Stimulated activated CD4-positive, alpha-beta T cell treated with anti-CD3 and anti-CD28 coated beads, Interleukin-4, amount 100 ng/mL, for 48 hours (primary cell): Measurements from ENCODE around the gene PABPN1L.

Source experiments
- DNase-seq, 2 donors: peaks; one replicate each; pipeline ENCODE4 v3.0.0-alpha.2; 2020; ENCODE audit warnings: low read depth in 2 of 2

PABPN1L gene

GRCh38 chr16:88884569-88885271, 18.3 kb upstream of the PABPN1L start:
- no peak for DNase-seq

DNA sequence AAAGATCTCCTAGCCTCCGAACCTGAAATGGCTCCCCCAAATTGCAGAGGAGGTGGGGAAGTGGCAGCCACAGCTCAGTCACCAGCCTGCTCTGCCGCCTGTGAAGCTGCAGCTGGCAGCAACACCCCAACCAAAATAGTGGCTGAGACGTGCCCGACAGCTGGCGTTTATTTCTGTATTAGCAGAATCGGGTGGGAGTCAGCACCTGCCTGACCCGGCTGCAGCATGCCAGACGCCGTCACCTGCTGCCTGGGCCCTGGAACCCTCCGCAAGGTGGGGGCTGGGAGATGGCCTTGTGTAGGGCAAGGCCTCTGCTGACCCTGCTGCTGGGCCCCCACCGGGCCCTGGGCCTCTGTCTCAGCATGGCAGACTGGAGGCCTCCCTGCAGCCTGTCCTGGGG, 17.5 kb upstream of the PABPN1L start:
- DNase-seq: no peak

DNA sequence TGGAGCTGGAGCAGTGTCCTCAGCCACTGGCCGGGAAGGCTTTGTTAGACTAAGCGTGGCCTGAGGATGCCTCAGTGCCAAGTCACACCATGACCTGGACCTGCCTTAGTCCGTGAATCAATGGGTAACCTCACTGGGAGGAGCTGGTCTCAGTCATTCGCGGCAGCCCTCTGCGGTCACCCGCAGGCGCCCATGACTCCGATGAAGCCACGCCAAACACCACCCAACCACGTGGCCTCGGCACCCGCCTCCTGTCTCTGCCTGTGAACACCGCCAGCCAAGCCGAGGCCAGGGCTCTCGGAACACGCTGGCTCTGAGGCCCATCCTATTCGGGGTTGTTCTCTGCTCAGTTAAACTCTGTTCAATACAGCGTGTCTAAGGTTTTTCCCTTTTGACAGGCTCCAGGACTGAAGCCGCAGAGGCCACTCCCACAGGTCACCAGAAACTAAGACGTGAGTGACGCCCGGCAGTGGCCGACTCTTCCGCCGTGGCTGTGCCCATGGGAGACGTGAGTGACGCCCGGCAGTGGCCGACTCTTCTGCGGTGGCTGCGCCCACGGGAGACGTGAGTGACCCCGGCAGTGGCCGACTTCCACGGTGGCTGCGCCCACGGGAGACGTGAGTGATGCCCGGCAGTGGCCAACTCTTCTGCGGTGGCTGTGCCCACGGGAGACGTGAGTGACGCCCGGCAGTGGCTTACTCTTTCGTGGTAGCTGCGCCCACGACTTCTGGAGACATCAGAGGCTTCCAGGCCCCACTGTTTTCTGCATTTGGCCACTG, 16.8 kb upstream of the PABPN1L start:
- DNase-seq: no peak

- DNase-seq: no peak
Observed at GRCh38 chr16:88882358-88883030, 16.0 kb upstream of the PABPN1L start.

DNA sequence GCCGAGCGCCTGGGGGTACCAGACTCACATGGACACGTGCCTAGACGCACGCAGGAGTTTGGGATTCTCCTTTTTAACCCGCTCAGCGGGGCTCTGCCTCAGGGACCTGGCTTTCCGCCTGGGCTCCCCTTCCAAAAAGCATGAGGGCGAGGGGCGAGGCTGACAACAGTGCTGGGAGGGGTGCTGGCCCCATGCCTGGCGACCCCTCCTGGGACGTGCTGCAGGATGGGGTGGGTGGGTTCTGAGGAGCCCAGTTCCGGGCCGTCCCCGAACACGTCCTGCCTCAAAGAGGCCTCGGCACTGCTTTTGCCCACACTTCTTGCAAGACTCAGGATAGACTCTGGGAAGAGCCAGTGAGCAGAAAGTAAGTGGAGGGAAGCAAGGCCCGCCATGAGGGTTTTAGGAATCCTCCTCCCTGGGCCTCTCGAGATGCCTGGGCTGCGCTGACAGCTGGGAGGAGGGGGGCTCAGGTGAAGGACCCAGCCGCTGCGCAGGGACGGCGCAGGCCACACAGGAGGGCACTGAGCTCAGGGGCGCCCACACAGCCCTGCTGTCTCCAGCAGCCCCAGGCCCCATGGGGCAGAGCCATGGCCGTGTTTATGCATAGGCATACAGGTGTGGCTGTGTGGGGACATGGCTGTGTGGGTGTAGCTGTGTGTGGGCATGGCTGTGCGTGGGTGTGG, 15.4 kb upstream of the PABPN1L start:
- no peak for DNase-seq

DNA sequence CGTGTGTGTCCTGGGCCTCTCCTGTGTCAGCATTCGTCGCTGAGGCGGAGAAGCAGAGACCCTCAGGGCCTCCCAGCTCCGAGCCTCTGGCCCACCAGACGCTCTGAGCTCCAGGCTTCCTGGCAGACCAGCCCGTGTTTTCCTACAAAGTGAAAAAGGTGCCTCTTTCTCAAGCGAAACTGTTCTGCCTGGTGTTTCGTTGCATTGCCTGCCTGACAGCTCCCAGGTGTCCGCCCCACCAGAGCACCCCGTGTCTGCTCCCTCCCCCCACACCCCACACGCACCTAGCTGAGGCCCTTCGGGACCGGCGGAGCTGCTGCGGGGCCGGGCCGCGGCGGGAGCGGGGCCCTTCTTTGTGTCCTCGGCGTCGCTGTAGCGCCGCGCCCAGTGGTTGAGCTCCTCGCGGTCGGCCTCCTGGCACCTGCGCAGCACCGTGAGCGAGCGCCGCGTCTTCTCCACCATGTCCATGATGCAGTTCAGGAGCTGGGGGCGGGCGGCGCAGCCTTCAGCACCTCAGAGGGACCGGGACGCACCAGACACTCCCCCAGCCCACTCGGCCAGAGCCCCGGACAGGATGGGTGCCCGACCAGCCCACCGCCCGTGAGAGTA, 14.7 kb upstream of the PABPN1L start:
- no peak for DNase-seq

DNA sequence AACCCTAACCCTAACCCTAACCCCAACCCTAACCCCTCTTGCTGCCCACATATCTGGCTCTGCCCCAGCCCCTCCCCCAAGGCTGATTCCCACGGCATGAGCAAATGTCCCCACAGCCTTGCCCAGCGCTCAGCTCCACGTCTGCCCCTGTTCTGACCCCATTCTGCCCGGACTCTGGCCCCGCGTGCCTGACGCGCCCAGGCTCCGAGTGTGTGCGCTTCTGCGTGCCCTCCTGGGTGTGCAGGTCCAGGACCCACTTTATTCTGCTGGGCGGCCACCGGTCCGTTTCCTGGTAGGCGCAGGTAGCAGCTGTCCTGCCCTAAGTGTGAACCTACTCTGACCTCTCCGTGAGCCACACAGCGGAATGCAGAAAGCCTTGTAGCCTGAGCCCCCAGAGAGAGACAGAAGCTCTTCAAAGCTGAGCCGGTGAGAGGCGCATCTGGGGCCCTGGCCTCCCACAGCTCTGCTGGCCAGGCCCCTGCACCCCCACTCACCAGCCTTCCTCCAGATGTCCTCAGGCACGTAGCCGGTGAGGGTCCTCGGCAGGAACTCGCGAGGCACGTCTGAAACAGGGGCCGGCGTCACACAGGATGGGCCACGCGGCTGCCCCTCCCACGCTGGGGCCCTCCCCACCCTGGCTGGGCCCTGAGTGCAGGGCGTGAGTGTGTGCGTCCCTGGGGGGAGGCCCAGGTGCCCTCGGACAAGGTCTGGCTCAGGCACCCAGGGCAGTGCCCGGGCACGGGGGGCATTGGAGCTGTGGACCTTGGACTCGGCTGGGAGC, 14.0 kb upstream of the PABPN1L start:
- no peak for DNase-seq

- no peak for DNase-seq
Observed at GRCh38 chr16:88879788-88880055, 13.3 kb upstream of the PABPN1L start.

GRCh38 chr16:88878967-88879787, 12.7 kb upstream of the PABPN1L start:
- no peak for DNase-seq

DNA sequence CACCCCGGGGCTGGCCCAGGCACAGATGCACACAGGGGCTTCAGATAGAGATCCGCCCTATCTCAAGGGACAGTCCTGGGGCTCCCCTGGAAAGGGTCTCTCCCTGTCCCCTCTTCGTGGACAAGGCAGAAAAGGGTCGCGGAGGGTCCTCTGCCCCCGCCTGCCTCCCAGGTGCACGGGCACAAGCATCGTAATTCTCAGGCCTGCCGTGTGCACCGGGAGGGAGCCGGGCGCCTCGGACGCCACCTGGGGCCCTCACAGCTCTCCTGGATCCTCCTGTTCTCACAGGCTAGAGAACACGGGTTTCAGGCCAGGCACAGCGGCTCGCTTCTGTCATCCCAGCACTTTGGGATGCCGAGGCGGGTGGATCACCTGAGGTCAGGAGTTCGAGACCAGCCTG, 11.9 kb upstream of the PABPN1L start:
- no peak for DNase-seq

- DNase-seq: no peak
Observed at GRCh38 chr16:88877564-88878289, 11.3 kb upstream of the PABPN1L start.

DNA sequence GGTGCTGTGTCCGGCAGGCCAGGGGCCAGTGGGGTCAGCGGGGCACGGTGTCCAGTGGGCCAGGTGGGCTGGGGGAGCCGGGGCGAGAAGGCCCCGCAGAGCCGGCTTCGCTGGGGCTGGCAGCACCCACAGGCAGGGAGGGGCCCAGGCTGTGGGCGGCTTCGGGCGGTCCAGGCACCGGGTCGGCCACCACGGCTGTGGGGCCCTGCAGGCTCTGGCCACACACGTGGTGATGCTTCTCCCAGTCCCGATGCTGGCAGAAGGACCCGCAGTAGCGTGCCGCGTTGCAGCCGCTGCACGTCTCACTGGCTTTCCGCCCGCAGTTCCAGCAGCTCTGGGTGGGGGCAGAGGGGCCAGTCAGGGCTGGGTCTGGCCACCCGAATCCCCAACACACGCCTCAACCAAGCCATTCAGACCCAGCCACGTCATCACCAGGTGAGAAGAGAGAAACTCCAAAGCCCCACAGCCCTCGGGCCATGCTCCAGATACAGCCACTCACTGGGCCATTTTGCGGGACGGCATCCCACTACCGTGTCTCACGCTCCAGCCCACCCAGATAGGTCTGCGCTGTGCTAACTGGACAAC, 10.6 kb upstream of the PABPN1L start:
- no peak for DNase-seq

DNA sequence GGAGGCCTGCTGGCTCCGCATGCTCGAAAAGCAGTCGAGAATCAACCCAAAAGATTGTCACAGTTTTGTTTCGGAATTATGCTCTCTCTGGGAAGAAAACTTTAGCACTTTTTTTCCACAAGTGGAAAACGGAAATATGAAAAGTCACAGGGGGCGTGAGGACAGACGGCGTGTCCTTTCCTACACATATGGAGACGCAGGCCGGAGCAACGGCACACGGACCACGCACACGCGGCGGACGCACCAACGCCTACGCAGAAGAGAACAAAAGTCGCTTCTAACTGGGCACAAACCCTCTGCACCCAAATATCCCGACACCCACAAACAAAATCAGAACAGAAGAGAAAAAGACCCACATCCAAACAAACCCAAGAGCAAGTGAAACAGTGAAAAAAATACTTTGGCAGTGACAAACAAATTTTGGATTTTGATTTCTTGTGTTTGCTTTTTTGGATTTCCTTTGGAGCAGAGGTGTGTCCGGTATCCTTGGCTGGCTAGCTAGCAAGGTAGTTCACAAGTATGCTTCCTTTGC, 9.3 kb upstream of the PABPN1L start:
- no peak for DNase-seq

DNA sequence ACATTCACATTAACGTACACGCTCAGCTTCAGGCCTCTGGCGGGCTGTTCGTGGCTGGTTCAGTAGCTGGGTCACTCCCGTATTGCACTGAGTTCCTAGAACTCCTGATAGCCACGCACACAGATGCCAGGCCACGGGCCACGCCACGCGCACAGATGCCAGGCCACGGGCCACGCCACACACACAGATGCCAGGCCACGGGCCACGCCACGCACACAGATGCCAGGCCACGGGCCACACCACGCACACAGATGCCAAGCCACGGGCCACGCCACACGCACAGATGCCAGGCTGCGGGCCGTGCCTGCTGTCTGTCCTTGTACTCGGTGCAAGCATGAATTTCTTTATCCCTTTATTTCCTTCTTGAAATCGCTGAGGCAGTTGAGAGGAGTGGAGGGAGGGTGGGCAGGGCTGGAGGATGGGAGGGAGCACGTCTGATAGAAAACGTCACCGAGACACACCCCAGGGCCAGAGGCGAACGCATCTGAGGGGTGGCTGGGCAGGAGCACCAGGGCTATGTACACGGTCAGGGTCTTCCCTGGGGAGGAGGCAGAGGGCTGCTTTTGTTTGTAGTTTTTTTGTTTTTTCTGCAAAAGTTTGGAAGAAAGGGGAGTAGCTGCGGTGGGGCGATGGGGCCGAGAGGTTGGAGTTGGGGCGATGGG, 8.6 kb upstream of the PABPN1L start:
- no peak for DNase-seq

- DNase-seq: no peak
Observed at GRCh38 chr16:88872650-88873331, 6.3 kb upstream of the PABPN1L start.

GRCh38 chr16:88871730-88872416, 5.4 kb upstream of the PABPN1L start:
- DNase-seq: no peak

DNA sequence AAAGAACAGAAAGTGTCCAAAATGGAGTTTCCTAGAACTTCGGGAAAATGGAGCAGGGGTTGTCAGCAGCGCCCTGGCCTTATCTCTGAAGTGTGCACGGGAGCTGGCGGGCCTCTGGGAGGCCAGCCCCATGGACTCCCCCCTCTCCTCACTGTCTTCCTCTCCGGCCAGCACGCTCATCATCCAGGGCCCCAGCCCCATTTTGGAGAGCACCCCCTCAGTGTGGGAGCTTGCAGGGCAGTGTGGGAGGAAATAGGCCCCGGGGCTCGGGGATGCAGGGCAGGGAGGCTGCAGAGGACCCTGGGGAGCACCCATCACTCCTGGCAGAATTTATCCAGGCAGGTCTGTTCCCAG, 4.9 kb upstream of the PABPN1L start:
- DNase-seq: no peak
